Measurements from ENCODE around the gene MS4A18. TPM values are rescaled to one million over a fixed set of nuclear protein-coding genes. Genes with fewer than 3 reads are reported as not detected.

Gene MS4A18
- polyA plus RNA-seq, 4 donors: 0.77 to 1.1 (median 0.97) TPM; not detected in 1

- Histone ChIP-seq H3K27ac (ENCODE audit: low read depth in 1 of 3, low read length in 2 of 3) (peak overlapping the region; percentile 51 to 89 (median 63)), H3K36me3 (ENCODE audit: control insufficient read depth in 3 of 3, insufficient read depth in 2 of 3, low read depth in 1 of 3, low read length in 3 of 3) (no peaks in the 10 kb centered on the region), H3K27me3 (ENCODE audit: control insufficient read depth in 3 of 3, insufficient read depth in 3 of 3, low read length in 3 of 3) (peaks cover 0 to 3% (median 0%) of the 10 kb centered on the region in 3 donors), H3K4me3 (ENCODE audit: low read depth in 1 of 3, low read length in 3 of 3) (peak overlapping the region in 1 of 3 donors; percentile 53), H3K9me3 (ENCODE audit: control insufficient read depth in 2 of 2, insufficient read depth in 1 of 2, low read depth in 1 of 2, low read length in 1 of 2) (no peaks in the 10 kb centered on the region), H3K4me1 (ENCODE audit: control insufficient read depth in 3 of 3, insufficient read depth in 2 of 3, low read depth in 1 of 3, low read length in 2 of 3) (peaks cover 4 to 46% (median 10%) of the 10 kb centered on the region in 3 donors)
- FAIRE-seq (no peak), DNase-seq (peak; percentile 49 to 51)
- WGBS, 3 donors: 27 to 52% (median 32%) methylated on average over 8 of the region's 8 CpGs
These were observed 61.4 kb downstream of the MS4A18 start for GRCh38 chr11:60785806-60786361.

- H3K4me1 ChIP-seq (ENCODE audit: control insufficient read depth in 3 of 3, insufficient read depth in 2 of 3, low read depth in 1 of 3, low read length in 2 of 3): peaks cover 4 to 36% (median 9%) of the 10 kb centered on the region in 3 donors
- H3K27ac ChIP-seq (ENCODE audit: low read depth in 1 of 3, low read length in 2 of 3): peak overlapping the region in 2 of 3 donors; percentile 59 to 89
- 9 to 40% (median 35%) methylated on average over 15 of the region's 15 CpGs for WGBS, 3 donors
- H3K4me3 ChIP-seq (ENCODE audit: low read depth in 1 of 3, low read length in 3 of 3): peak overlapping the region in 1 of 3 donors; percentile 53
- H3K27me3 ChIP-seq (ENCODE audit: control insufficient read depth in 3 of 3, insufficient read depth in 3 of 3, low read length in 3 of 3): peaks cover 0 to 3% (median 0%) of the 10 kb centered on the region in 3 donors
- H3K9me3 ChIP-seq (ENCODE audit: control insufficient read depth in 2 of 2, insufficient read depth in 1 of 2, low read depth in 1 of 2, low read length in 1 of 2): peaks cover 0 to 10% of the 10 kb centered on the region in 2 donors
- FAIRE-seq (no peak), DNase-seq (peak; percentile 80 to 97)
- H3K36me3 ChIP-seq (ENCODE audit: control insufficient read depth in 3 of 3, insufficient read depth in 2 of 3, low read depth in 1 of 3, low read length in 3 of 3): no peaks in the 10 kb centered on the region
These were observed 62.5 kb downstream of the MS4A18 start for GRCh38 chr11:60786811-60787567.

GRCh38 chr11:60788401-60789125 is 64.0 kb downstream of the MS4A18 start:
- WGBS, 3 donors: 75 to 86% (median 79%) methylated on average over 7 of the region's 7 CpGs
- peaks cover 2 to 36% (median 4%) of the 10 kb centered on the region in 3 donors for H3K4me1 ChIP-seq (ENCODE audit: control insufficient read depth in 3 of 3, insufficient read depth in 2 of 3, low read depth in 1 of 3, low read length in 2 of 3)
- H3K9me3 ChIP-seq (ENCODE audit: control insufficient read depth in 2 of 2, insufficient read depth in 1 of 2, low read depth in 1 of 2, low read length in 1 of 2): peaks cover 0 to 10% of the 10 kb centered on the region in 2 donors
- DNase-seq: no peak
- H3K36me3 ChIP-seq (ENCODE audit: control insufficient read depth in 3 of 3, insufficient read depth in 2 of 3, low read depth in 1 of 3, low read length in 3 of 3): peaks cover 0 to 2% (median 0%) of the 10 kb centered on the region in 3 donors
- peaks cover 0 to 8% (median 0%) of the 10 kb centered on the region in 3 donors for H3K27me3 ChIP-seq (ENCODE audit: control insufficient read depth in 3 of 3, insufficient read depth in 3 of 3, low read length in 3 of 3)
- FAIRE-seq: no peak
- no peak overlapping the region for H3K27ac ChIP-seq (ENCODE audit: low read depth in 1 of 3, low read length in 2 of 3)
- H3K4me3 ChIP-seq (ENCODE audit: low read depth in 1 of 3, low read length in 3 of 3): no peak overlapping the region

GRCh38 chr11:60790726-60791125 is 66.2 kb downstream of the MS4A18 start:
- no peak overlapping the region for H3K27ac ChIP-seq (ENCODE audit: low read depth in 1 of 3, low read length in 2 of 3)
- FAIRE-seq (no peak), DNase-seq (no peak)
- 87 to 94% (median 91%) methylated on average over 3 of the region's 3 CpGs for WGBS, 3 donors
- no peak overlapping the region for H3K4me3 ChIP-seq (ENCODE audit: low read depth in 1 of 3, low read length in 3 of 3)
- H3K9me3 ChIP-seq (ENCODE audit: control insufficient read depth in 2 of 2, insufficient read depth in 1 of 2, low read depth in 1 of 2, low read length in 1 of 2): peaks cover 0 to 10% of the 10 kb centered on the region in 2 donors
- H3K36me3 ChIP-seq (ENCODE audit: control insufficient read depth in 3 of 3, insufficient read depth in 2 of 3, low read depth in 1 of 3, low read length in 3 of 3): peaks cover 0 to 7% (median 0%) of the 10 kb centered on the region in 3 donors
- H3K27me3 ChIP-seq (ENCODE audit: control insufficient read depth in 3 of 3, insufficient read depth in 3 of 3, low read length in 3 of 3): peaks cover 0 to 8% (median 0%) of the 10 kb centered on the region in 3 donors
- H3K4me1 ChIP-seq (ENCODE audit: control insufficient read depth in 3 of 3, insufficient read depth in 2 of 3, low read depth in 1 of 3, low read length in 2 of 3): peaks cover 0 to 18% (median 4%) of the 10 kb centered on the region in 3 donors

GRCh38 chr11:60791153-60791933 is 66.8 kb downstream of the MS4A18 start:
- peaks cover 0 to 7% (median 0%) of the 10 kb centered on the region in 3 donors for H3K36me3 ChIP-seq (ENCODE audit: control insufficient read depth in 3 of 3, insufficient read depth in 2 of 3, low read depth in 1 of 3, low read length in 3 of 3)
- DNase-seq: no peak
- WGBS, 3 donors: 91 to 95% (median 93%) methylated on average over 4 of the region's 4 CpGs
- H3K9me3 ChIP-seq (ENCODE audit: control insufficient read depth in 2 of 2, insufficient read depth in 1 of 2, low read depth in 1 of 2, low read length in 1 of 2): peaks cover 0 to 10% of the 10 kb centered on the region in 2 donors
- peaks cover 0 to 13% (median 4%) of the 10 kb centered on the region in 3 donors for H3K4me1 ChIP-seq (ENCODE audit: control insufficient read depth in 3 of 3, insufficient read depth in 2 of 3, low read depth in 1 of 3, low read length in 2 of 3)
- H3K27me3 ChIP-seq (ENCODE audit: control insufficient read depth in 3 of 3, insufficient read depth in 3 of 3, low read length in 3 of 3): peaks cover 0 to 8% (median 0%) of the 10 kb centered on the region in 3 donors
- no peak for FAIRE-seq
- no peak overlapping the region for H3K4me3 ChIP-seq (ENCODE audit: low read depth in 1 of 3, low read length in 3 of 3)
- no peak overlapping the region for H3K27ac ChIP-seq (ENCODE audit: low read depth in 1 of 3, low read length in 2 of 3)

- no peak for DNase-seq
- Histone ChIP-seq H3K36me3 (ENCODE audit: control insufficient read depth in 3 of 3, insufficient read depth in 2 of 3, low read depth in 1 of 3, low read length in 3 of 3) (peaks cover 0 to 10% (median 0%) of the 10 kb centered on the region in 3 donors), H3K27me3 (ENCODE audit: control insufficient read depth in 3 of 3, insufficient read depth in 3 of 3, low read length in 3 of 3) (peaks cover 0 to 8% (median 0%) of the 10 kb centered on the region in 3 donors), H3K4me3 (ENCODE audit: low read depth in 1 of 3, low read length in 3 of 3) (no peak overlapping the region), H3K4me1 (ENCODE audit: control insufficient read depth in 3 of 3, insufficient read depth in 2 of 3, low read depth in 1 of 3, low read length in 2 of 3) (peaks cover 0 to under 1% (median 0%) of the 10 kb centered on the region in 3 donors), H3K27ac (ENCODE audit: low read depth in 1 of 3, low read length in 2 of 3) (no peak overlapping the region), H3K9me3 (ENCODE audit: control insufficient read depth in 2 of 2, insufficient read depth in 1 of 2, low read depth in 1 of 2, low read length in 1 of 2) (peaks cover 0 to 10% of the 10 kb centered on the region in 2 donors)
- WGBS, 3 donors: 67 to 90% (median 76%) methylated on average over 3 of the region's 3 CpGs
- no peak for FAIRE-seq
These were observed 68.0 kb downstream of the MS4A18 start for GRCh38 chr11:60792521-60792920.

All from small intestine (tissue), 7 donors.